T-helper 2 cell treated with Interferon-gamma antibody and Interleukin-4, amounts not matched to agents 100 ng/mL and 5 ng/mL, for 36 hours (primary cell): Measurements from ENCODE around the gene SCNN1G. TPM values are rescaled to one million over a fixed set of nuclear protein-coding genes. Genes with fewer than 3 reads are reported as not detected.
"Not testable (repeated sequence)": the region's sequence is repeated elsewhere in the genome, so short reads cannot be mapped to it uniquely, and the experiment has no call there.

Source experiments
- intact Hi-C: fragments of 100-400 bp; cut with micrococcal nuclease; formaldehyde crosslinking; loops from one replicate; pipeline ENCODE4 v1.15.1; 2023
- total RNA-seq: library from RNA; stranded (reverse); gene quantifications from 2 replicates; pipeline ENCODE4 v1.2.3, GENCODE V29; 2022

Gene SCNN1G, protein sequence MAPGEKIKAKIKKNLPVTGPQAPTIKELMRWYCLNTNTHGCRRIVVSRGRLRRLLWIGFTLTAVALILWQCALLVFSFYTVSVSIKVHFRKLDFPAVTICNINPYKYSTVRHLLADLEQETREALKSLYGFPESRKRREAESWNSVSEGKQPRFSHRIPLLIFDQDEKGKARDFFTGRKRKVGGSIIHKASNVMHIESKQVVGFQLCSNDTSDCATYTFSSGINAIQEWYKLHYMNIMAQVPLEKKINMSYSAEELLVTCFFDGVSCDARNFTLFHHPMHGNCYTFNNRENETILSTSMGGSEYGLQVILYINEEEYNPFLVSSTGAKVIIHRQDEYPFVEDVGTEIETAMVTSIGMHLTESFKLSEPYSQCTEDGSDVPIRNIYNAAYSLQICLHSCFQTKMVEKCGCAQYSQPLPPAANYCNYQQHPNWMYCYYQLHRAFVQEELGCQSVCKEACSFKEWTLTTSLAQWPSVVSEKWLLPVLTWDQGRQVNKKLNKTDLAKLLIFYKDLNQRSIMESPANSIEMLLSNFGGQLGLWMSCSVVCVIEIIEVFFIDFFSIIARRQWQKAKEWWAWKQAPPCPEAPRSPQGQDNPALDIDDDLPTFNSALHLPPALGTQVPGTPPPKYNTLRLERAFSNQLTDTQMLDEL
- not detected in 2 replicates for total RNA-seq

DNA sequence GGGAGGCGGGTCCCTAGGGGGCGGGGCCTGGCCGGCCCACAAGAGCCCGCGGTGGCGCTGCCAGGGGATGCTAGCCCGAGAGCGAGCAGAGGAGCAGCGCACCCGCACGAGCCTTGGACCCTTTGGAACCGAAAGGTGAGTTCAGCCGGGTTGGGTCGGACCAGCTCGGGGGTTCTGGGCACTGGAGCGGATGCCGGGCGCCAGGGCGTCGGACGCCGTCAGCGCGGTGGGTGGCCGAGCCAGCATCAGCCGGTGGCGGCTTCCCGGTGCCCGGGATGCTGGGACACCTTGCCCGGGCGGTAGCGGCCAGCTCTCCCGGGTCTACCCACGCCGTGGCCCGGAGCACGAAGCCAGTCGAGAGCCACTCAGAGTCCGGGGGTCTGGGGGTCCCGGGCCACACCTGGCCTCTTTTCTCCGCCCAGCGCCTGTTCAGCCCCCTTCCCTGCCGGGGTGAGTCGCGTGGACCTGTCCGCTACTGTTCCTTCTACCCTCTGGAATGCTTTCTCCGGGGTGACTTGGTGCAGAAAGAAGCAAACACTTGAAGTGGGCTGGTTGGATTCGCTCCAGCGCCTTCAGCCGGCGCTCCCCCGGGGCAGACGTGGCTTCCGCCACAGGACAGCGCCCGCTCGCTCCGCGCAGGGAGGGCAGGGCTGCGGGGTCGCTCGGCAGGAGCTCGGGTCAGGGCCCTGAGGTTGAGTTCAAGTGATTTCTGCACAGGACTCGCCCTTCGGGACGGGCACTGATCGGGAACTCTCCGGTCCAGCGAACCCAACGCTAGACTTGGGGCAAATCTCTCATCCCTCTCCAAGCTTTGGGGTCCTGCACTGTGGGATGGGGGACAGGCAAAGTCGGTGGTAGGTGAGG lies at the start of gene SCNN1G:
Gene SCNN1G (plus strand): TSS at position 67 of the 864 bp plus-strand sequence. CDS start 3,527 bp downstream, outside the sequence.
- intact Hi-C loops = loop anchor here (5.0 kb wide), 1 partner anchor 234 kb away; no protein-coding TSS in a partner anchor

DNA sequence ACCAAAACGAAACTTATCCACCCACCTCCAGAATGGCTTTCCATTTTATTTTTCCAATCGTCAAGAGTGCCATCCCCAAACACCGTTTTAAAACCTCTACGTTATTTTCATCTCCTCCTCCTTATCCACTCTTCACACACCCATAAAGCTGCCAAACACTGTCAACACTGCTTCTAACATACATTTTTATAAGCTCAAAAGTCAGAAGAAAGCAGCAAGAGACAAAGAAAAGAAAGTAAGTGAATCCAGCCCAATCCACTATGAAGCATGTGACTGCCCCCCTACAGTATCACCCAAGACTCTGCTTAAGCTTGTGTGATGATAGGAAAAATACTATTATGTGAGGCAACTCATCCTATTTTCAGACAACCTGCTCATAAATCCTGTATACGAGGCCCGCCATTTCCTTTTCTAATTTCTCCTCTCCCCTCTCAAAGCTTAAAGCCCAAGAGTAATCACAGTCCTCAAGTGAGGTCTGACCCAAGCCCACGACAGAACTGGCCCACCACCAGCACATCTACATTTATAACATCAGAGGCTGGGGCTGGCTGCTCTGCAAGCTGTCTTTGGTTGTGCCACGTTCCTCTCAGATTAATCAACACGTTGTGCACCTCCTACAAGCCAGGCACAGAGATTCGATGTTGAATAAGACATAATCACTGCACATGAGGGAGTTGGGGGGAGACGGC lies 49.6 kb upstream of the SCNN1G start:
- intact Hi-C loops = no loop called here

GRCh38 chr16:23134274-23134673 lies 48.3 kb upstream of the SCNN1G start:
- intact Hi-C loops = no loop called here

DNA sequence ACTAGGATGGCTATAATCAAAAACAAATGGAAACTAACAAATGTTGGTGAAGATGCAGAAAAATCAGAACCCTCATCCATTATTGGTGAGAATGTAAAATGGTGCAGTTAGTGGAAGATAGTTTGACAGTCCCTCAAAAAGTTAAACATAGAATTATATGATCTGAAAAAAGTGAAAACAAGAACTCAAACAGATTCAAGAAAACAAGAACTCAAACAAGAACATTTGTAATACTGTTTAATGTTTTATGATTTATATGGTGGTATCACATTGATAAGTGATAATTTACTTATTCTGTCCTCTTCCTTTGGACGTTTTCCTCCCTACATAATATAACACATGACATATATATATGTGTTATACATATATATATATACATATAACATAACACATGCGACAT lies 45.3 kb upstream of the SCNN1G start:
- intact Hi-C loops = no loop called here

DNA sequence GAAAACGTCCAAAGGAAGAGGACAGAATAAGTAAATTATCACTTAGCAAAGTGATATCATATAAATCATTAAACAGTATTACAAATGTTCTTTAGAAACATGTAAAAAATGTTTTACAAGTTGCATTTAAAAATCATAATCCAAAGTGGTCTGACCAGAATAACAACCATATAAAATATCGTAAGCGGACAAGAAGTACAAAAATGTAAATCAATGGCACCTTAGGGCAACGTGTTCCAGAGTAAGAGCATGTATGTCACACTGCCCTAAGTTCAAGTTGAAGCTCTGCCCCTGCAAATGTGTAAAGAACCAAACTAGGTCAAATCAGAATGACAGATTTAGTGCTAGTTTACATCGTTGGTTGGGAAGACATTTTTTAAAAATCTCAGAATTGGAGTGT lies 44.7 kb upstream of the SCNN1G start:
- intact Hi-C loops = no loop called here

- intact Hi-C loops = no loop called here
Measured at GRCh38 chr16:23140107-23140506, 42.4 kb upstream of the SCNN1G start.

- intact Hi-C loops = no loop called here
Measured at GRCh38 chr16:23141033-23141432, 41.5 kb upstream of the SCNN1G start.

GRCh38 chr16:23141500-23141899 lies 41.0 kb upstream of the SCNN1G start:
- intact Hi-C loops = no loop called here

DNA sequence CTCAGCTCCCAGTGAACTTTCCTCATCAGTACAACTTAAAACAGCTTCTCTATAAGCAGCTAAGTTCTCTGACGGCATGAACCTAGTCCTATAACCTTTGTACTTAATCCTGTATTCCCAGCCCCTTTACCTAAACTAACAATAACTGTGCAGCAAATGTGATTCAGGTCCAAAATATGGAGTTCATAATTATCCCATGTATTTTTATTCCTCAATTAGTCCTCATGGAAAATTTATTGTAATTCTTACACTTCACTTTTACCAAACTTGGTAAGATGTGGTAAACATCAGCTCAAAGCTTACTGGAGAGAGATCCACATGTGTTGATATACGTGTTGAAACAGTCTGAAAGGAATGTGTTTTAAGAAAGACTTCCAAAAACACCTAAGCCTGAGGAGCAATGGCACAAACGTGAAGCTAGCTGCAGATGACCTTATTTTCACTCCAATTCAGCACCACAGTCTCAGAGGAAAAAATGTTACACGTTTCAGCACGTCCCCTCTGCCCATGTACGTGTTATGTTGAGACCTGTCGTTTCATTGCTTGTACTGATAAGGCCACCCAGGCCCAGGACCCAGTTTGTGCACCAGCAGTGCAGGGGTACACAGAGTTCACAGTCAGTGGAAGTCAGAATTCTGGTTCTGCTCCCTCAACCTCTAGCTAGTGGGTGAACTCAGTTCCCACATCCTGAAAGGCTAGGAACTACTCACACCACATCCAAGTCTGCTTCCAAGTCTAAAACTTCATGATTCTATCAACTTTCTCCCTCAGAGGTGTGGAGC lies 40.4 kb upstream of the SCNN1G start:
- intact Hi-C loops = no loop called here

DNA sequence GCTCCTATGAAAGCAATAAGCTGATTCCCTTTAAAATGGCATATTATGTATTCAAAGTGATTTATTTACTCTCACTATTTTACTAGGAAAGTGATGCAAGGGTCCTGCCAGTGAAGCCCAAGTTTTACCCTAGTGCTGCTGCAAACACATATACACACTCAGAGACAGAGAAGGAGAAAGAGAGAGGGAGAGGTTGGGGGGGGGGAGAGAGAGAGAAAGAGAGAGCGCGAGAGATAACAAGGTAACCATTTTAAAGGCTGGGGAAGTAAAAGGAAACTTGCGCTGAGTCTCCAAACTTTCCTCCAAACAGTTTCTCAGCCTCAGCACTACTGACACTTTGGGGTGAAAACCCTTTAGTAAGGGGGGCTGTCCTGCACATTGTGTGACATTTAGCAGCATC lies 39.2 kb upstream of the SCNN1G start:
- intact Hi-C loops = no loop called here

DNA sequence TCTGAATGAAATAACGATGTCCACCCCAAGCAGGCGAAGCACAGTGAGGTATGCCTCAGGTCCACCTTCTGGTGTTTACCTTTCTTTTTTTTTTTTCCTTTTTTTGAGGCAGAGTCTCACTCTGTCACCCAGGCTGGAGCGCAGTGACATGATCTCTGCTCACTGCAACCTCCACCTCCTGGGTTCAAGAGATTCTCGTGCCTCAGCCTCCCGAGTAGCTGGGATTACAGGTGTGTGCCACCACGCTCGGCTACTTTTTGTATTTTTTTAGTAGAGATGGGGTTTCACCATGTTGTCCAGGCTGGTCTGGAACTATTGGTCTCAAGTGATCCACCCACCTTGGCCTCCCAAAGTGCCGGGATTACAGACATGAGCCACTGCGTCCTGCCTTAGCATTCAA lies 38.2 kb upstream of the SCNN1G start:
- intact Hi-C loops = not testable (repeated sequence)

GRCh38 chr16:23145186-23145585 lies 37.4 kb upstream of the SCNN1G start:
- intact Hi-C loops = no loop called here

DNA sequence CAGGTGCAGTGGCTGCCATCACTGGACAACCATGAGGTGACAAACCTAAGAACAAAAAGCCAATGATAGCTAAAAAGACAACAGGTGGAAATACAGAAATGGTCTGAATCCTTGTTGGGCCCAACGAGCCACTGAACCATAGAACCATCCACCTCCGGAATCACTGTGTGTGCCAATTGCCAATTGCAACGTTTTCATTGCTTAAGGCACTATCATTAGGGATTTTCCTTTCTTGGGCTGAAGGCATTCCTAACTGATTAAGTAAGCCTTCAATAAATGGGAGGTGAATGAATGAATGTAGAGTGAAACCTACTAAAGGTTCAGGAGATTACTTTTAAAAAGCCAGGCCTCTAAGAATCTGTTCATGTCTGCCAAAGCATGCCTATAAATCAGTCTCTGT lies 36.9 kb upstream of the SCNN1G start:
- intact Hi-C loops = no loop called here

- intact Hi-C loops = no loop called here
Measured at GRCh38 chr16:23146877-23147601, 35.5 kb upstream of the SCNN1G start.

DNA sequence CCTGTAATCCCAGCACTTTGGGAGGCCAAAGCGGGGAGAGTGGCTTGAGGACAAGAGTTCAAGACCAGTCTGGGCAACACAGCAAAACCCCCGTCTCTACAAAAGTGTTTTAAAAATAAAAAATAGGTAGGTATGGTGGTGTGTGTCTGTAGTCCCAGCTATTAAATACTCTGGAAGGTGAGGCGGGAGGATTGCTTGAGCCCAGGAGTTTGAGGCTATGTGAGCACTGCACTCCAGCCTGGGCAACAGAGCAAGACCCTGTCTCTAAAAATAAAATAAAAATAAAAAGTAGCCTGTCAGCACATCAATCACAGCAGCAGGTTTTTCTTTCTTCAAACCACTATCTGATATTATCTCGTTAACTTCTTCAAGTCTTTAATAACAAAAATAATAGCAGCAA lies 34.9 kb upstream of the SCNN1G start:
- intact Hi-C loops = no loop called here

DNA sequence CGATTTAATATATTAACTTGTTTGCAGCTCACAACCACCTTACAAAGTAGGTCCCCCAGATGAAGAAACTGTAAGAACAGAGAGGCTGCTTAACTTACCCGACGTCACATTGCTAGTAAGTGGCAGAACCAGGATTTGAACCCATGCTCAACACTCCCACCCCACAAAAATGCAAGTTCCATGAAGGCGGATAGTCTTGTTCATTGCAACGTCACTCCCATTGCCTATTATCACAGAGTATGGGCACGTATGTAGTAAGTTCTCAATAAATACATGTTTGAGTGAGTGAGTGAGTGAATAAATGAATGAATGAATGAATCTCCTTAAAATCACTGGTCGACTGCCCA lies 34.4 kb upstream of the SCNN1G start:
- intact Hi-C loops = no loop called here

DNA sequence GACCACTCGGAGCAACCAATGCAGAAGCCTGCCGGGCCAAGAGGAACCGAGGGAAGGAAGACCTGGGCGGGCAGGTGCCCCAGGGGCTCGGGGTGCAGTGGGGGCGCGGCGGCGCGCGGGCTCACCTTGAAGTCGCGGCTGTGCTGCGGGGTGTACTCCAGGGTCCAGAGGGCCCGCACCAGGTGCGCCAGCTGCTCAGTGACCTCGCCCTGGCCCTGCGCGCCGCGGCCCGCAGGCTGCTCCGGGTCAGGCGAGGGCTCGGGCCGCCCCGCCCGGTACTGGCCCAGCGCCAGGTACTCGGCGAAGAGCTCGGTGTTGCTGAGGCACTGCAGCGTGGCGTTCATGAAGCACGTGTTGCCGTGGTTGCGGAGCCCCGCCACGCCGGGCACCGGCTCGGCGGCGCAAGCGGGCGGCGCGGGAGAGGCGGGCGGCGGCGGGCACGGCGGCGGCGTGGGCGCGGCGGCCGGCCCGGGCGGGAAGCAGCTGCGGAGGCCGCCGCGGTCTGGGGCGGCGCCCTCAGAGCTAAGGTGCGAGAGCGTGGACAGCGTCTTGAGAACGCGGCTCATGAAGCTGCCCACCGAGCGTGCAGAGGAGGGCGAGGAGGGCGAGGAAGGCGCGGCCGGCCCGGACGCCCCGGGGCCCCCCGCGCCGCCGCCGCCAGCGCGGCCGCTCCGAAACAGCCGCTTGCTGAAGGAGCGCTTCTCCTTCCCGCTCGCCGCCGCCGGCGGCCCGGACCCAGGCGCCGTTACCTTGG lies 33.9 kb upstream of the SCNN1G start:
- intact Hi-C loops = no loop called here

GRCh38 chr16:23149267-23149992 lies 33.1 kb upstream of the SCNN1G start, which contains the start of gene USP31:
TSS of gene USP31 (minus strand) at chr16:23149452. CDS start at chr16:23149270, 182 bp downstream.
- intact Hi-C loops = no loop called here
